Pancreas (tissue), 10 donors: ENCODE data around the gene LIMCH1. TPM values are rescaled to one million over a fixed set of nuclear protein-coding genes. Genes with fewer than 3 reads are reported as not detected.
A peak's percentile ranks its signal among the peaks of the same experiment; 100 is the strongest.

Source experiments
- ATAC-seq, 4 donors: fragments of 200-7000 bp; cut with Tn5 transposase; one replicate each; pipeline versions ENCODE4 v1.8.0 to v1.9.1; 2020; ENCODE audit warnings: mild to moderate bottlenecking in 4 of 4, moderate library complexity in 4 of 4
- DNase-seq, 6 donors: peaks; one replicate each; pipeline ENCODE4 v3.0.0-alpha.2; 2020
- FAIRE-seq: peaks from 2 replicates; lab custom pipeline; 2012; peaks lifted over from hg19 to GRCh38; lab: Jason Lieb, UNC
- H3K27ac ChIP-seq, 4 donors: fragments of 200-600 bp; sonication (generic); 1 replicate in 3 of 4; 2 replicates in 1 of 4; pipeline versions ENCODE4 v1.5.0 to v1.8.0; 2020
- H3K27me3 ChIP-seq, 4 donors: fragments of 200-600 bp; one replicate each; pipeline ENCODE4 v1.8.0; 2021
- H3K36me3 ChIP-seq, 3 donors: fragments of 200-600 bp; sonication (generic) in 1 of 3; one replicate each; pipeline versions ENCODE4 v1.5.0 to v1.8.0; 2020 to 2021
- H3K4me1 ChIP-seq, 3 donors: fragments of 200-600 bp; one replicate each; pipeline ENCODE4 v1.8.0; 2021
- H3K4me3 ChIP-seq, 4 donors: fragments of 200-600 bp; sonication (generic) in 2 of 4; one replicate each; pipeline versions ENCODE4 v1.5.0 to v1.8.0; 2020 to 2021
- H3K9me3 ChIP-seq, 4 donors: fragments of 200-600 bp; one replicate each; pipeline ENCODE4 v1.8.0; 2021
- CTCF ChIP-seq, 4 donors: fragments of 200-600 bp; sonication (generic) in 3 of 4; IDR thresholded peaks; one replicate each; pipeline versions ENCODE4 v1.5.0 to v1.8.0; 2021; ENCODE audit warnings: antibody characterized with exemption in 4 of 4
- WGBS, 2 donors: extraction: QIAGEN DNeasy Blood & Tissue Kit; methylation state at CpG; one replicate each; pipeline ENCODE4 v1.1.7; 2013; 5-methylcytosine and 5-hydroxymethylcytosine counted together
- intact Hi-C, 3 donors: fragments of 100-400 bp; cut with DNase I; formaldehyde crosslinking; loops; one replicate each; pipeline versions ENCODE4 v1.11.1 to v1.14.2; 2022
- polyA plus RNA-seq, 2 donors: library from polyadenylated mRNA; stranded (reverse); fragments of 200-250 nt; gene quantifications; one replicate each; pipeline ENCODE4 v1.2.3, GENCODE V29; 2013
- total RNA-seq, 6 donors: library from RNA; stranded (reverse); fragmentation: NEBNext Ultra II Directional in 4 of 6; extraction: Animal tissue kit (Norgen Biotek cat#: 25700) in 4 of 6; gene quantifications; one replicate each; pipeline versions ENCODE4 v1.2.1 to v1.2.4, GENCODE V29; 2021 to 2023
- donor health status: healthy with polysubstance abuse.
- donor health status: DM: no; HTN: no; CAD: no; lungs with moderate emphysema.
- donor health status: DM: no; HTN: no; CAD: no.
- donor health status: control.
- donor health status: control.
- donor health status: Bipolar disorder and iron deficiency.
- donor health status: DM: yes; HTN: yes; CAD: no.
- donor health status: DM: no; HTN: no; CAD: no.
- donor health status: DM: no; HTN: no; CAD: no.
- donor health status: DM: yes; HTN: yes; CAD: no.

Gene LIMCH1
- total and polyA plus RNA-seq, 8 donors = 5.5 to 20.7 (median 11.0) TPM

- peaks cover 0 to 6% (median 0%) of the 10 kb centered on the region in 3 donors for H3K4me1 ChIP-seq
- no peaks in the 10 kb centered on the region for H3K9me3 ChIP-seq
- ATAC-seq (no peak), FAIRE-seq (no peak), DNase-seq (no peak)
- WGBS, 2 donors = 48 to 62% methylated on average over 3 of the region's 3 CpGs
- no peaks in the 10 kb centered on the region for H3K36me3 ChIP-seq
- intact Hi-C loops = no loop called here
- H3K27ac ChIP-seq = no peak overlapping the region
- no peaks in the 10 kb centered on the region for H3K27me3 ChIP-seq
- no peak for TF ChIP-seq CTCF (IDR thresholded peaks at IDR 0.05)
- H3K4me3 ChIP-seq = no peak overlapping the region
These were observed 65.0 kb downstream of the LIMCH1 start for GRCh38 chr4:41602886-41603498.

- Histone ChIP-seq H3K9me3 (no peaks in the 10 kb centered on the region), H3K4me1 (no peaks in the 10 kb centered on the region), H3K36me3 (no peaks in the 10 kb centered on the region), H3K27me3 (no peaks in the 10 kb centered on the region), H3K27ac (no peak overlapping the region), H3K4me3 (no peak overlapping the region)
- WGBS, 2 donors = 89 to 92% methylated on average over 5 of the region's 5 CpGs
- no peak for DNase-seq
- no peak for FAIRE-seq
- ATAC-seq = no peak
- TF ChIP-seq CTCF (IDR thresholded peaks at IDR 0.05) = no peak
- intact Hi-C loops = no loop called here
These were observed 71.9 kb downstream of the LIMCH1 start for GRCh38 chr4:41609851-41610250.

- Histone ChIP-seq H3K27ac (no peak overlapping the region), H3K36me3 (no peaks in the 10 kb centered on the region), H3K4me1 (no peaks in the 10 kb centered on the region), H3K27me3 (no peaks in the 10 kb centered on the region), H3K4me3 (no peak overlapping the region), H3K9me3 (no peaks in the 10 kb centered on the region)
- DNase-seq (no peak), ATAC-seq (no peak), FAIRE-seq (no peak)
- intact Hi-C loops = no loop called here
- no peak for TF ChIP-seq CTCF (IDR thresholded peaks at IDR 0.05)
- WGBS, 2 donors = 90 to 92% methylated on average over 3 of the region's 3 CpGs
These were observed 72.5 kb downstream of the LIMCH1 start for GRCh38 chr4:41610474-41610873.

- H3K27ac ChIP-seq = peak overlapping the region in 3 of 4 donors; percentile 21 to 39 (median 28)
- H3K4me3 ChIP-seq = no peak overlapping the region
- H3K9me3 ChIP-seq = no peaks in the 10 kb centered on the region
- FAIRE-seq (no peak), DNase-seq (no peak), ATAC-seq (no peak)
- WGBS, 2 donors = 69% methylated on average over 1 of the region's 1 CpG
- no peaks in the 10 kb centered on the region for H3K27me3 ChIP-seq
- intact Hi-C loops = no loop called here
- no peaks in the 10 kb centered on the region for H3K36me3 ChIP-seq
- no peak for TF ChIP-seq CTCF (IDR thresholded peaks at IDR 0.05)
- no peaks in the 10 kb centered on the region for H3K4me1 ChIP-seq
These were observed 73.3 kb downstream of the LIMCH1 start for GRCh38 chr4:41611124-41611838.
